Measurements from ENCODE around the gene DUSP12. TPM values are rescaled to one million over a fixed set of nuclear protein-coding genes. Genes with fewer than 3 reads are reported as not detected.
A peak's percentile ranks its signal among the peaks of the same experiment; 100 is the strongest.

The DUSP12 gene
- total RNA-seq, 1 donor from 2014 or later: 34.1 TPM

GRCh38 chr1:161787355-161787754 is 37.8 kb downstream of the DUSP12 start:
- Histone ChIP-seq H3K9me3 (no peaks in the 10 kb centered on the region), H3K4me3 (no peak overlapping the region), H3K36me3 (peaks cover 0 to 20% of the 10 kb centered on the region in 2 donors), H3K27ac (no peak overlapping the region), H3K27me3 (no peaks in the 10 kb centered on the region), H3K4me1 (no peaks in the 10 kb centered on the region)
- intact Hi-C loops (cut with DNase I): no loop called here
- DNase-seq (ENCODE audit: extremely low spot score in 2 of 2): no peak
- no peak for TF ChIP-seq POLR2A (IDR thresholded peaks at IDR 0.05)
- no peak for TF ChIP-seq POLR2AphosphoS5 (IDR thresholded peaks at IDR 0.05; ENCODE audit: insufficient read depth in 1 of 2, low read depth in 1 of 2)
- TF ChIP-seq CTCF (IDR thresholded peaks at IDR 0.05): no peak

GRCh38 chr1:161790587-161791317 is 41.2 kb downstream of the DUSP12 start:
- intact Hi-C loops (cut with DNase I): no loop called here
- H3K36me3 ChIP-seq: peaks cover 0 to 24% of the 10 kb centered on the region in 2 donors

GRCh38 chr1:161791904-161792655 is 42.5 kb downstream of the DUSP12 start:
- Histone ChIP-seq H3K27ac (no peak overlapping the region), H3K27me3 (no peaks in the 10 kb centered on the region), H3K36me3 (peaks cover 0 to 26% of the 10 kb centered on the region in 2 donors), H3K9me3 (no peaks in the 10 kb centered on the region), H3K4me3 (no peak overlapping the region), H3K4me1 (no peaks in the 10 kb centered on the region)
- TF ChIP-seq POLR2AphosphoS5 (IDR thresholded peaks at IDR 0.05; ENCODE audit: insufficient read depth in 1 of 2, low read depth in 1 of 2): no peak
- TF ChIP-seq POLR2A (IDR thresholded peaks at IDR 0.05): no peak
- TF ChIP-seq CTCF (IDR thresholded peaks at IDR 0.05): no peak
- intact Hi-C loops (cut with DNase I): loop anchor here (2.0 kb wide), 1 partner anchor 245 kb away; no protein-coding TSS in a partner anchor
- DNase-seq (ENCODE audit: extremely low spot score in 2 of 2): no peak

More at GRCh38 chr1:161790587-161791317, 41.2 kb downstream of the DUSP12 start:
- no peak overlapping the region for H3K27ac ChIP-seq
- no peaks in the 10 kb centered on the region for H3K4me1 ChIP-seq
- no peak overlapping the region for H3K4me3 ChIP-seq
- TF ChIP-seq POLR2A (IDR thresholded peaks at IDR 0.05): no peak
- TF ChIP-seq CTCF (IDR thresholded peaks at IDR 0.05): no peak
- TF ChIP-seq POLR2AphosphoS5 (IDR thresholded peaks at IDR 0.05; ENCODE audit: insufficient read depth in 1 of 2, low read depth in 1 of 2): no peak
- no peak for DNase-seq (ENCODE audit: extremely low spot score in 2 of 2)
- H3K27me3 ChIP-seq: no peaks in the 10 kb centered on the region
- H3K9me3 ChIP-seq: no peaks in the 10 kb centered on the region

- TF ChIP-seq POLR2A (IDR thresholded peaks at IDR 0.05) (no peak), CTCF (IDR thresholded peaks at IDR 0.05) (peak in 2 of 3 experiments; percentile 23 to 63)
- intact Hi-C loops (cut with DNase I): loop anchor here (2.0 kb wide), 1 partner anchor 244 kb away; no protein-coding TSS in a partner anchor
- Histone ChIP-seq H3K9me3 (no peaks in the 10 kb centered on the region), H3K4me1 (no peaks in the 10 kb centered on the region), H3K36me3 (peaks cover 0 to 32% of the 10 kb centered on the region in 2 donors), H3K27me3 (no peaks in the 10 kb centered on the region), H3K4me3 (no peak overlapping the region), H3K27ac (no peak overlapping the region)
- no peak for DNase-seq (ENCODE audit: extremely low spot score in 2 of 2)
Measured at GRCh38 chr1:161792740-161793139, 43.2 kb downstream of the DUSP12 start.

Data from vagina (tissue), 2 donors.